NCI-H226 (cell line): ENCODE measurements around the gene FNDC3B.
"Not testable (repeated sequence)": the region's sequence is repeated elsewhere in the genome, so short reads cannot be mapped to it uniquely, and the experiment has no call there.

Experiments used
- DNase-seq: peaks from one replicate; pipeline ENCODE4 v3.0.0-alpha.2; 2015

FNDC3B gene

DNA sequence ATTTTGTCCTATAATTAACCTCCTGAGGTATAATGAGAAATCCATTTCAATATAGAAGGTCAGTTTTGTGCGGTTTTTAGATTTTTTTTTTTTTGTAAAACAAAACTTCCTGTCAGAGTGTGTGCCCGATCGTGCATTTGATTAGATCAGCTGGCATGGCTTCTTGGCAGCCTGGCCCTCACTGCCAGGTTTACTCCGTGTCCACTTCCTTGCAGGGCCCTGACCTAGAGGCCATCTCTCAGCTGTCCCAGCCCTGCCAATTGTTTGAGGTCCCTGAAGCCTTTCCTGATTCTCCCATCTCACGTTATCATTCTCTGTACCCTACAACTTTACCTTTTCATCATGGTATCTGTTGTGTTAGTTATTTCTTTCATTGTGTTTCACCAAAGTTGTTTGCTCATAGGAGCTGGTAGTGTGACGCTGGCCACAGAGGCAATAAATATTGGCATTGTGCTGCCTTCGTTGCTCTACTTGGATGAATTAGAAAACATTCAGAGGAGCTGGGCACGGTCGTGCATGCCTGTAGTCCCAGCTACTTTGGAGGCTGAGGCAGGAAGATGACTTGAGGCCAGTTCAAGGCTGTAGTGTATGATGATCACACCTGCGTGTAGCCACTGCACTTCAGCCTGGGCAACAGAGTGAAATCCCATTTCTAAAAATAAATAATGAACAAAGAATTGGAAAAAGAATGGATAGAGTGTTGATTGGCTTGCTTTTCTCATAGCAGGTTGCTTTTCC, 206.9 kb downstream of the FNDC3B start:
- no peak for DNase-seq

- DNase-seq: no peak
These were observed 208.3 kb downstream of the FNDC3B start for GRCh38 chr3:172247525-172248274.

- DNase-seq: no peak
These were observed 209.7 kb downstream of the FNDC3B start for GRCh38 chr3:172249039-172249438.

DNA sequence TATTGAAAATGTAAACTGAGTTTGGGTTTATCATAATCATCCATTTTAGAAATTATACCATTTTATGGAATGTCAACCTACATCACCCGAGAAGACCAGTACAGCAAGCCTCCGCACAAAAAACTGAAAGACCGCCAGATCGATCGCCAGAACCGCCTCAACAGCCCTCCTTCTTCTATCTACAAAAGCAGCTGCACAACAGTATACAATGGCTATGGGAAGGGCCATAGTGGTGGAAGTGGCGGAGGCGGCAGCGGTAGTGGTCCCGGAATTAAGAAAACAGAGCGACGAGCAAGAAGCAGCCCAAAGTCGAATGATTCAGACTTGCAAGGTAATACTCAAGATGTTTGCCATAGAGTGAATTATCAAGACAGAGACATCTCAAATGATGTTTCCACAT, 211.8 kb downstream of the FNDC3B start:
- no peak for DNase-seq

DNA sequence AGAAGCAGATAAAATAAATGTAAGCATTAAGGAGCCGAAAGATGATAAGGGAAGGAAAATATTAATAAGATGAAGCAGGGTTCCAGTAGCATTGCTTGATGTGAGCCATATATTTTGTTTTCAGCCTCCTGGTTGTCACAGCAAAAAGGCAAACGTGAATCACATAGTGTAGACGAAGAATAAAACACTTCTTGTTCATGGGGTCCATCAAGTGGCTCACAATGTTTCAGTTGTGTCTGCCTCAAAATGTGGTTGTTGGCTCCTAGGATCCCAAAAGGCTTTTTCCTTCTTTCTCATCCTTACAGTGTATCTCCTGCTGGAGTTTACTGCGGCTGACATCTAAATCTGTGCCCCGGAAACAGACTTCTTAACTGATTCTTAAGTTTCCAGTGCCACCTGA, 213.8 kb downstream of the FNDC3B start:
- DNase-seq: no peak

DNA sequence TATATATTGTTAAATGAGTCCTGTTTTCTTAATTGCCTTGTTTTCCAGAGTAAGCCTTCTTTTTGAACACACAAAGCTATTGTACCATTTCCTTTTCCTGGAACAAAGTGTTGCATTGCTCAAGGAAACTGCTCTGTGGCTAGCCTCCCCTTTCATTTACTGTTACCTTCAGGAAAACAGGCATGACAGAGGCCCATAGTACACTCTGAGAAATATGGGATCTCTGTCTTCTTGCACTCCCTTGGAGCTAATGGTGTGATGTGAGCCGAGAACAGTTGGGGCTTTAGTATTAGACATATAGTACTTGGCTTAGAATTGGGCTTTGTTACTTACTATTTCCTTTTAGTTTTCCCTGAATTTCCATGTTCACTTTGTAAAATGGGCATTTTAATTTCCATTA, 215.2 kb downstream of the FNDC3B start:
- DNase-seq: no peak

DNA sequence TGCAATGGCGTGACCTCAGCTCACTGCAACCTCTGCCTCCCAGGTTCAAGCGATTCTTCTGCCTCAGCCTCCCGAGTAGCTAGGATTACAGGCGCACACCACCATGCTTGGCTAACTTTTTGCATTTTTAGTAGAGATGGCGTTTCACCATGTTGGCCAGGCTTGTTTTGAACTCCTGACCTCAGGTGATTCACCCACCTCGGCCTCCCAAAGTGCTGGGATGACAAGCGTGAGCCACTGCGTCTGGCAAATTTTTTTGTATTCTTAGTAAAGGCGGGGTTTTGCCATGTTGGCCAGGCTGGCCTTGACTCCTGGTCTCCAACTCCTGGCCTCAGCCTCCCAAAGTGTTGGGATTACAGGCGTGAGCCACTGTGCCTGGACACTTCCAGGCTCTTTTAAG, 215.9 kb downstream of the FNDC3B start:
- not testable (repeated sequence) for DNase-seq

DNA sequence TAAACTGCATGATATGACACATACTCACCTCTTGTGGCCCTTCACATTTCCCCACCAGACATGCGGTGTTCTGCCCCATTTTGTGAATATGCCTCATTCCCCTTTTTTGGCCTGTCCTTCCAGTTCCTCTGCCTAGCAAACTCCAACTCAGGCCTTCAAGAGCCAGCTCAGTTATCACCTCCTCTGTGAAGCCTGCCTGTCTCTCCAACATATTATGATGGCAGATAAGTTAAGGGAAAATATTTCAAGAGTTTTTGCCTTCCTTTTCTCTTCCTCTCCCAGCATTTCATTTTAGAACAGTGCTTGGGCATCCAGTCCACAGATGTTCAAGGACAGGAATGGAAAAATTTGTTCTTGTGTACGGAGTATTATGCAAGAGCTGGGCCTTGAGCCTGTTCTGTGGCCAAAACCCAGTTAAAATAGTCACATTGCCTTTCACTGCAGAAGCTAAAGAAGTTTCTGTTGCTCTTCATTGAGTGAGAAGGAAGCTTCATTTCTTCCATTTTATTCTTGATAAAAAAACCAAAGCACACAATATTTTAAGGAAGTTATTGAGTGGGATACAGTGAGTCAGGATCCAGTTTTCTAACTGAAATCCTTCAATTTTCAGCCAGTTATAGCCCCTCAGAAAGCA, 216.8 kb downstream of the FNDC3B start:
- no peak for DNase-seq

GRCh38 chr3:172257648-172258400, 218.4 kb downstream of the FNDC3B start:
- no peak for DNase-seq

DNA sequence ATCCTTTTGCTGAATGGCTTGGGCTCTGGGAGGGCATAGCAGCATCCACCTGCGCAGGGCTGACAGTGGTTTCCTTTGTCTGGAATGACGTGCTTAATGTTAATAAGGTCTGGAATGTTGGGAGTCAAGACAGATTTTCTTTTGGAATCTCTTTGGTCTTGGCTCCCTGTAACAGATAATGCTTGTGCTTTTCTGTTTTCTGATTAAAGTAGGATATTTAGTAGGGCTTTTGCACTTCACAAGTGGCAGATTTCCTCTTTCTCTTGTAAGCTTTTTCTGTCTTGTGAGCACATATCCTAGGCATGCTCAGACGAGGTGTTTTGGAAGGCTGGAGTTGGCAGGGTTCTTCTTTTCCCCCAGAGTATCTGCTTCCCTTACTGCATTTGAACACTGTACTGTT, 219.2 kb downstream of the FNDC3B start:
- no peak for DNase-seq

DNA sequence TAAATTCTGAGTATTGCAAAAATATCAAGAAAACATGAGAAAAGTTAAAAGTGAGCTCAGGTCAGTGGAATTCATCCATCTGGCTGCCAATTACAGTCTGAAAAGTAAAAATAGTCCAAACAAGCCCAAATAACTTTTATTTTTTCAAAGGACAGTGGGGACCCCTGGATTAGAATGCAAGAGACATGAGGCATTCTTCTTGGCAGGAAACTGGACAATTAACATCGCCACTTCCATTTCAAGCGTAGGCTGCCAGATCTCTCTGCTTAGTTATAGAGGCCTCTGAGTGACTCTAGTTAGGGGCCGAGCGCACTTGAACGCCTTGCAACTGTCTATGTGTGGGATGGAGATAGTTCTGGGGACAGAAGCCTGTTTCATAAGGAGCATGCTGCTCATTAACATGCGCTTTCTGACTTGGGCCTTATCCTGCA, 219.7 kb downstream of the FNDC3B start:
- no peak for DNase-seq

- no peak for DNase-seq
These were observed 220.4 kb downstream of the FNDC3B start for GRCh38 chr3:172259726-172260248.

DNA sequence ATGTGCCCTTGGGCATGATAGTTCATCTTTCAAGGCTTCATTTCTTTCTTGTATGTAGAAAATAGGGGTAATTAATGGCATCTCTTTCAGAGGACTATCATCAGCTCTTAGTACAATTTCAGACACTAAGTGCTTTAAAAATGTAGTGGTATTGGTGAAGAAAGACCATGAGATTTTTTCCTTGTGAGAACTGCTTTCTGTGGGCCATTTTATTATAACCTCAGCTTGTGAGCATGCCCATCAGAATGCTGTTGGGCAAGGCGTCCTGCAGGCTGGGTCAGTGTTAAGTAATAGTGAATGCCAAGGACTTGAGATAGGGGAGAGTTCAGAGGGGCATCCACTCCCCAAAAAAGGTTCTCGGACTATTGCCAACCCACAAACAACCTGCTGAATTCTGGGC, 221.0 kb downstream of the FNDC3B start:
- peak; percentile 90 for DNase-seq

GRCh38 chr3:172261054-172261453, 221.7 kb downstream of the FNDC3B start:
- DNase-seq: peak; percentile 56

DNA sequence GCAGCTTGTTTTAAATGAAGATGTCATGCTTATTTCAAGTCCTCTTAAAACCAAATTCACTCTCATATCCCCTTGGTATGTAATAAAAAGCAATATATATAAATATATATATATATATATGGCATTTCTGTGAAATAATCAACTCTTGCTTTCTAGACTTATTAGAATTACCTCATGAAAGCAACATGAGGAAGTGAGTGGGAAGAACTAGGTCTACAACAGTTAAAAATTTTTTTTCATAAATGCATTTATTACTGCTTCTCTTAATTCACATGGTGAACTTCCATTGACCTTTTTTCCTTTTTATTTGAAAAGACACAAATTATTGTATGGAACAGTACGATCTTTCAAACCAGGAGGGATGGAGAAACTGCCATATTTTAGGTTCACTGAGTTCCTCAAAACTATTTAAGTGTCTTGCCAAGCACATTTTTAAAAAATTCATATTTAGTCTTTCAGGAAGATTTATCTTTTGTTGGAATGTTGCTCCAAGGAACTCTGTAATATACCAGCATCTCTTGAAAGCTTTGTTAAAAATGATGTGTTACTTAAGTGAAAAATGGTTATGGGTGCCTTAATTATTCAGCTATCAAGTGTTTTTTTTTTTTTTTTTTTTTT, 223.7 kb downstream of the FNDC3B start:
- DNase-seq: no peak

GRCh38 chr3:172263781-172264486, 224.6 kb downstream of the FNDC3B start:
- no peak for DNase-seq

- DNase-seq: no peak
These were observed 226.7 kb downstream of the FNDC3B start for GRCh38 chr3:172266103-172266502.

- DNase-seq: no peak
These were observed 229.0 kb downstream of the FNDC3B start for GRCh38 chr3:172268425-172268824.

- no peak for DNase-seq
These were observed 229.5 kb downstream of the FNDC3B start for GRCh38 chr3:172268868-172269267.

GRCh38 chr3:172270557-172271166, 231.3 kb downstream of the FNDC3B start:
- DNase-seq: no peak

DNA sequence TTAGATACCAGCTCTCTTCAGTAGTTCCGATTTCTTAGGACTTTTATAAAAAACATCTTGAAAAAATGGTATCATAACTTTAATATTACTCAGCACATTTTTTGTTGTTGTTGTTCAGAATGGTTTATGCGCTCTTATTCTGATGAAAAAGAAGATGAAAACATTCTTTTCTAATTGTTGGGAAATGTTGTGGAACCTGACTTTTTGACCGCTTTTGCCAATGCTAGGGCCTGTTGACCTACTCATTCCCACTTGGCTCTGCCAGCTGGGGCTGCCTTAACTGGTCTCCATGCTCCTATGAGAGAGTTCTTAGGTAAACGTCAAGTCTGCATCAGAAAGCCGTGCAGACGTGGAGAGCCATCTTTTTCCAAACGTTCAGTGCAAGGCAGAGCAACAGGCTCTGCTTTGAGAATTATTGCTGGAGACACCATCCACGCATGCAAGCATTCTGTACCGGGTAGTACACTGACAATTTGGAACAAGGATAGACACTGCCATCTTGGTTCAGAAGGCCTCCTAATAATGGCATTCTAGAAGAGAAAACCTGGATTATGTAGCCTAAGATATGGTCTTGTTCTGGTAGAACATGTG, 232.1 kb downstream of the FNDC3B start:
- DNase-seq: no peak
